Thyroid gland (tissue), 4 donors: ENCODE results near the gene SMARCAL1. TPM values are rescaled to one million over a fixed set of nuclear protein-coding genes. Genes with fewer than 3 reads are reported as not detected.

Experiments used
- DNase-seq, 2 donors: peaks; one replicate each; pipeline ENCODE4 v3.0.0-alpha.2; 2019
- H3K27ac ChIP-seq, 3 donors: fragments of 200-600 bp; sonication (generic); 1 replicate in 2 of 3; 2 replicates in 1 of 3; pipeline ENCODE4 v1.5.1; 2016 to 2019; ENCODE audit warnings: mild to moderate bottlenecking in 1 of 3, moderate library complexity in 1 of 3
- H3K27me3 ChIP-seq: fragments of 200-600 bp; sonication (generic); one replicate; pipeline ENCODE4 v1.5.1; 2019
- H3K36me3 ChIP-seq, 2 donors: fragments of 200-600 bp; sonication (generic); one replicate each; pipeline ENCODE4 v1.5.1; 2016 to 2019
- H3K4me1 ChIP-seq, 2 donors: fragments of 200-600 bp; sonication (generic); one replicate each; pipeline ENCODE4 v1.5.1; 2017 to 2019
- H3K4me3 ChIP-seq, 3 donors: fragments of 200-600 bp; sonication (generic); replicated peaks in 1 of 3; 1 replicate in 2 of 3; 2 replicates in 1 of 3; pipeline ENCODE4 v1.5.1; 2016; ENCODE audit warnings: mild to moderate bottlenecking in 1 of 3
- H3K9me3 ChIP-seq: fragments of 200-600 bp; sonication (generic); one replicate; pipeline ENCODE4 v1.5.1; 2017
- CTCF ChIP-seq, 6 experiments: fragments of 200-600 bp in 3 of 6; fragments of 450-650 bp in 3 of 6; sonication (generic) in 3 of 6; IDR thresholded peaks; one replicate each; pipeline ENCODE4 v1.5.1; 2016 to 2019; ENCODE audit warnings: antibody characterized with exemption in 6 of 6, mild to moderate bottlenecking in 2 of 6, inconsistent platforms in 1 of 6, moderate library complexity in 1 of 6
- POLR2A ChIP-seq, 2 donors: fragments of 450-650 bp; IDR thresholded peaks; one replicate each; pipeline ENCODE4 v1.6.1; 2017; ENCODE audit warnings: antibody characterized with exemption in 2 of 2, mild to moderate bottlenecking in 2 of 2, moderate library complexity in 1 of 2
- WGBS, 2 donors: methylation state at CpG; one replicate each; pipeline ENCODE4 v1.1.5; 2017; 5-methylcytosine and 5-hydroxymethylcytosine counted together
- intact Hi-C: fragments of 100-400 bp; cut with DNase I; formaldehyde crosslinking; loops from one replicate; pipeline ENCODE4 v1.15.1; 2023
- total RNA-seq, 4 donors: library from RNA; depleted of rRNA; stranded (reverse); fragments of >200 nt; gene quantifications; one replicate each; pipeline ENCODE4 v1.2.3, GENCODE V29; 2016

Gene SMARCAL1
- total RNA-seq, 4 donors from 2014 or later: 19.5 to 31.4 (median 24.6) TPM

DNA sequence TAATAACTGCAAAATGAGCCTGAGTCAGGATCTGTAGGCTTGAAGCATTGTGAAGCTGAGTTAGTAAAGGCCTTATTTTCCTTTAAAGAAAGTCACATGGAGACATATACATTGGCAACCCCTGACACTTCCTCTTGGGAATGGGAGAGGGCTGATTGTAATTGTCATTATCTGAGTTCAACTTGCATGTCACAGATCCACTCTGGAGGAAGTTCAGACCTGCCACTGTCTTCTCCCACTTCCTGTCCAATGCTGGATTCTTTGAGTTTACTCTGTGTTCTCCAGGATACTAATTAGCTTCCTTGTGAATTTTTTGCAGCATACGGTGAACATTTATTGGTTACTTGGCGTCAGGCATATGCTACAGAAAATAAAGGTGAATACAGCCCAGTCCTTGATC lies 34.1 kb downstream of the SMARCAL1 start:
- 88 to 91% methylated on average over 2 of the region's 2 CpGs for WGBS, 2 donors
- intact Hi-C loops: no loop called here
- TF ChIP-seq POLR2A (IDR thresholded peaks at IDR 0.05): no peak
- TF ChIP-seq CTCF (IDR thresholded peaks at IDR 0.05): no peak
- peaks cover 34 to 48% of the 10 kb centered on the region in 2 donors for H3K36me3 ChIP-seq
- no peaks in the 10 kb centered on the region for H3K27me3 ChIP-seq
- no peaks in the 10 kb centered on the region for H3K9me3 ChIP-seq
- H3K4me1 ChIP-seq: no peaks in the 10 kb centered on the region
- no peak overlapping the region for H3K27ac ChIP-seq
- no peak for DNase-seq
- no peak overlapping the region for H3K4me3 ChIP-seq

DNA sequence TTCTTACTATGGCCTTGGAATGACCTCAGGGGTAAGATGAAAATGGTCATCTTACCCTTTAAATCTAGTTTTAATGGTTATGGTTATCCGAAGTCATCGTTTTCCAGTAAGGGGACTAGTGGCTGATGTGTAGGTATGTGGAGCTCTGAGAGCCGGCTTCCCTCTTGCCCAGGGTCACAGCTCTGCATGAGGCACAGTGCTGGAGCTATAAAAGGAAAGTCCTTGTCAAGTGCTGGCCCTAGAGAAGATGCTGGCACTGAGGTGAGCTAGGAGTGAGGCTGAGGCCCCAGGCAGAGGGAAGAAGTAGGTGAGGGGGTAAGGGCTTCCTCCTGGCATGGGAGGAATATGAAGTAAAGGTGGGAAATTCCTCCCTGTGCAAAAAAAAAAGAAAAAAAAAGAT lies 35.0 kb downstream of the SMARCAL1 start:
- 97 to 98% methylated on average over 3 of the region's 3 CpGs for WGBS, 2 donors
- Histone ChIP-seq H3K27ac (no peak overlapping the region), H3K36me3 (peaks cover 37 to 54% of the 10 kb centered on the region in 2 donors), H3K4me3 (no peak overlapping the region), H3K9me3 (no peaks in the 10 kb centered on the region), H3K4me1 (no peaks in the 10 kb centered on the region), H3K27me3 (no peaks in the 10 kb centered on the region)
- intact Hi-C loops: no loop called here
- no peak for DNase-seq
- TF ChIP-seq CTCF (IDR thresholded peaks at IDR 0.05): no peak

- no peak for TF ChIP-seq CTCF (IDR thresholded peaks at IDR 0.05)
- no peak for TF ChIP-seq POLR2A (IDR thresholded peaks at IDR 0.05)
- Histone ChIP-seq H3K36me3 (peaks cover 43 to 54% of the 10 kb centered on the region in 2 donors), H3K9me3 (no peaks in the 10 kb centered on the region), H3K4me3 (no peak overlapping the region), H3K27ac (no peak overlapping the region), H3K27me3 (no peaks in the 10 kb centered on the region), H3K4me1 (no peaks in the 10 kb centered on the region)
- DNase-seq: no peak
- intact Hi-C loops: no loop called here
Observed at GRCh38 chr2:216448829-216449228, 36.5 kb downstream of the SMARCAL1 start.

DNA sequence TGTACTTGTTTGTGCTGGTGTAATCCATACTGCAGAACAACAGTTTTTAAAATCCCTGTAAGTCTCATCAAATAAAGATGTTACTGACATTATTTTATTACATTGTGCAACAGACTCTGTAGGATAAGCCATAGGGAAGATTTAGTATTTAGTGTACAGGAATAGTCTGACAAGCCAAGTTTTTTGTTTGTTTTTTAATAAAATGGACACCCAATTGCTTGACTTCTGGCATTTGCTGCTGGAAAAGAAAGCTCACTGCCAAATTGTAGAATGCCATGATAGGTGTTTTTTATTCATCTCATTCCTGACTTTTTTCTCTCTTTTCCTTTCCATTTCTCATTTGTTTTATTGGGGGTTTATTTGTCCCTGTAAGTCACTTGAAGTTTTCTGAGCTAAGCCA lies 38.1 kb downstream of the SMARCAL1 start:
- intact Hi-C loops: no loop called here
- TF ChIP-seq CTCF (IDR thresholded peaks at IDR 0.05) (no peak), POLR2A (IDR thresholded peaks at IDR 0.05) (no peak)
- H3K36me3 ChIP-seq: peaks cover 53 to 55% of the 10 kb centered on the region in 2 donors

GRCh38 chr2:216450784-216451183 lies 38.5 kb downstream of the SMARCAL1 start:
- WGBS, 2 donors: 92 to 94% methylated on average over 7 of the region's 7 CpGs
- TF ChIP-seq CTCF (IDR thresholded peaks at IDR 0.05): no peak
- no peak for TF ChIP-seq POLR2A (IDR thresholded peaks at IDR 0.05)
- Histone ChIP-seq H3K4me3 (no peak overlapping the region), H3K27ac (no peak overlapping the region), H3K27me3 (no peaks in the 10 kb centered on the region), H3K4me1 (no peaks in the 10 kb centered on the region), H3K36me3 (peaks cover 53 to 57% of the 10 kb centered on the region in 2 donors), H3K9me3 (no peaks in the 10 kb centered on the region)
- intact Hi-C loops: no loop called here
- no peak for DNase-seq

More for the DNA sequence above, 38.1 kb downstream of the SMARCAL1 start:
- no peak for DNase-seq
- H3K4me1 ChIP-seq: no peaks in the 10 kb centered on the region
- H3K4me3 ChIP-seq: no peak overlapping the region
- H3K27me3 ChIP-seq: no peaks in the 10 kb centered on the region
- H3K27ac ChIP-seq: no peak overlapping the region
- H3K9me3 ChIP-seq: no peaks in the 10 kb centered on the region
